Fibroblast of pulmonary artery (primary cell): ENCODE data around the gene SEMA6D.

Experiments used
- DNase-seq: peaks from one replicate; pipeline ENCODE4 v3.0.0-alpha.2; 2010; ENCODE audit warnings: low read depth
- H3K4me3 ChIP-seq: replicated peaks from 2 replicates; pipeline ENCODE4 v1.5.1; 2011; ENCODE audit warnings: low read depth, mild to moderate bottlenecking, control low read depth, low read length, moderate library complexity
- TF ChIP-seq, protein P1 (sequence below): IDR thresholded peaks from 2 replicates; pipeline ENCODE4 v1.5.1; 2011; ENCODE audit warnings: mild to moderate bottlenecking, control low read depth, low read length, inconsistent platforms; ENCODE audit errors: missing control alignments

Gene SEMA6D

GRCh38 chr15:47750030-47750739 is 32.9 kb downstream of the SEMA6D start:
- H3K4me3 ChIP-seq: no peak overlapping the region
- TF ChIP-seq, protein P1, sequence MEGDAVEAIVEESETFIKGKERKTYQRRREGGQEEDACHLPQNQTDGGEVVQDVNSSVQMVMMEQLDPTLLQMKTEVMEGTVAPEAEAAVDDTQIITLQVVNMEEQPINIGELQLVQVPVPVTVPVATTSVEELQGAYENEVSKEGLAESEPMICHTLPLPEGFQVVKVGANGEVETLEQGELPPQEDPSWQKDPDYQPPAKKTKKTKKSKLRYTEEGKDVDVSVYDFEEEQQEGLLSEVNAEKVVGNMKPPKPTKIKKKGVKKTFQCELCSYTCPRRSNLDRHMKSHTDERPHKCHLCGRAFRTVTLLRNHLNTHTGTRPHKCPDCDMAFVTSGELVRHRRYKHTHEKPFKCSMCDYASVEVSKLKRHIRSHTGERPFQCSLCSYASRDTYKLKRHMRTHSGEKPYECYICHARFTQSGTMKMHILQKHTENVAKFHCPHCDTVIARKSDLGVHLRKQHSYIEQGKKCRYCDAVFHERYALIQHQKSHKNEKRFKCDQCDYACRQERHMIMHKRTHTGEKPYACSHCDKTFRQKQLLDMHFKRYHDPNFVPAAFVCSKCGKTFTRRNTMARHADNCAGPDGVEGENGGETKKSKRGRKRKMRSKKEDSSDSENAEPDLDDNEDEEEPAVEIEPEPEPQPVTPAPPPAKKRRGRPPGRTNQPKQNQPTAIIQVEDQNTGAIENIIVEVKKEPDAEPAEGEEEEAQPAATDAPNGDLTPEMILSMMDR: no peak
- peak; percentile 67 for DNase-seq

GRCh38 chr15:47750740-47751262 is 33.5 kb downstream of the SEMA6D start:
- H3K4me3 ChIP-seq: no peak overlapping the region
- no peak for DNase-seq
- TF ChIP-seq, protein P1: no peak

DNA sequence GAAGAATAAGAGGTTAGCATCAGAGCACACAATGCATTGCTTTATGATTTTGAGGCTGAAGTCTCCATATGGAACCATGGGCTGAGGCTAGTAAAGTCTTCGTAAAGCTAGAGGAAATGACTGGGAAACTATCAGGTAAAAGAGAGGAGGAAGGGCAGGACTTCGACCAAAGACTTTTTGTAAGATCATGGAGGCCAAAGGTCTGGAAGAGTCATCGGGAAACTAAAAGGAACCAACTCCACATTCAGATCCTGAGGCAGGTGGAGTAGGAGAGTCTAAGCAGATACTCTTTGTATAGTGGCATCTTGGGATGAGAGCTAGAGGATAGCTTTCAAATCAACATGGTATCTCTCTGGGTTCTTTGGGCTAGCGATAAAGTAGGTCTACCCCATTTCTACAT is 36.3 kb downstream of the SEMA6D start:
- TF ChIP-seq, protein P1: no peak
- DNase-seq: no peak
- H3K4me3 ChIP-seq: no peak overlapping the region

- TF ChIP-seq, protein P1: no peak
- H3K4me3 ChIP-seq: no peak overlapping the region
- DNase-seq: no peak
Observed at GRCh38 chr15:47754312-47754711, 37.0 kb downstream of the SEMA6D start.

- DNase-seq: no peak
- TF ChIP-seq, protein P1: no peak
- H3K4me3 ChIP-seq: no peak overlapping the region
Observed at GRCh38 chr15:47755941-47756340, 38.6 kb downstream of the SEMA6D start.

GRCh38 chr15:47756872-47757271 is 39.6 kb downstream of the SEMA6D start:
- peak; percentile 74 for DNase-seq
- no peak overlapping the region for H3K4me3 ChIP-seq
- TF ChIP-seq, protein P1: no peak

GRCh38 chr15:47757331-47757730 is 40.0 kb downstream of the SEMA6D start:
- DNase-seq: no peak
- TF ChIP-seq, protein P1: no peak
- no peak overlapping the region for H3K4me3 ChIP-seq
